Subcutaneous abdominal adipose tissue (tissue), 5 donors: ENCODE results near the gene B4GALT2.

Source experiments
- H3K27ac ChIP-seq: one replicate; pipeline ENCODE4 v1.7.0; 2013; ENCODE audit warnings: low read depth, mild to moderate bottlenecking, inconsistent platforms, low read length, moderate library complexity
- H3K27me3 ChIP-seq, 5 donors: one replicate each; pipeline ENCODE4 v1.7.0; 2013; ENCODE audit warnings: low read length in 5 of 5, inconsistent platforms in 1 of 5; ENCODE audit not compliant: control insufficient read depth in 5 of 5, insufficient read depth in 4 of 5
- H3K36me3 ChIP-seq, 5 donors: one replicate each; pipeline ENCODE4 v1.7.0; 2013; ENCODE audit warnings: low read length in 5 of 5; ENCODE audit not compliant: control insufficient read depth in 5 of 5, insufficient read depth in 5 of 5
- H3K4me1 ChIP-seq, 5 donors: one replicate each; pipeline ENCODE4 v1.7.0; 2013; ENCODE audit warnings: low read length in 5 of 5, mild to moderate bottlenecking in 3 of 5, moderate library complexity in 1 of 5; ENCODE audit not compliant: control insufficient read depth in 5 of 5, insufficient read depth in 5 of 5
- H3K4me3 ChIP-seq, 5 donors: one replicate each; pipeline ENCODE4 v1.7.0; 2013; ENCODE audit warnings: low read length in 5 of 5, low read depth in 1 of 5
- H3K9ac ChIP-seq, 5 donors: one replicate each; pipeline ENCODE4 v1.7.0; 2013; ENCODE audit warnings: low read length in 5 of 5, mild to moderate bottlenecking in 4 of 5, moderate library complexity in 3 of 5
- H3K9me3 ChIP-seq, 5 donors: one replicate each; pipeline ENCODE4 v1.7.0; 2013; ENCODE audit warnings: low read length in 5 of 5; ENCODE audit not compliant: control insufficient read depth in 5 of 5
- donor health status: healthy.
- donor health status: healthy.
- donor health status: healthy.
- donor health status: healthy.
- donor health status: healthy.

B4GALT2 gene, protein sequence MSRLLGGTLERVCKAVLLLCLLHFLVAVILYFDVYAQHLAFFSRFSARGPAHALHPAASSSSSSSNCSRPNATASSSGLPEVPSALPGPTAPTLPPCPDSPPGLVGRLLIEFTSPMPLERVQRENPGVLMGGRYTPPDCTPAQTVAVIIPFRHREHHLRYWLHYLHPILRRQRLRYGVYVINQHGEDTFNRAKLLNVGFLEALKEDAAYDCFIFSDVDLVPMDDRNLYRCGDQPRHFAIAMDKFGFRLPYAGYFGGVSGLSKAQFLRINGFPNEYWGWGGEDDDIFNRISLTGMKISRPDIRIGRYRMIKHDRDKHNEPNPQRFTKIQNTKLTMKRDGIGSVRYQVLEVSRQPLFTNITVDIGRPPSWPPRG

DNA sequence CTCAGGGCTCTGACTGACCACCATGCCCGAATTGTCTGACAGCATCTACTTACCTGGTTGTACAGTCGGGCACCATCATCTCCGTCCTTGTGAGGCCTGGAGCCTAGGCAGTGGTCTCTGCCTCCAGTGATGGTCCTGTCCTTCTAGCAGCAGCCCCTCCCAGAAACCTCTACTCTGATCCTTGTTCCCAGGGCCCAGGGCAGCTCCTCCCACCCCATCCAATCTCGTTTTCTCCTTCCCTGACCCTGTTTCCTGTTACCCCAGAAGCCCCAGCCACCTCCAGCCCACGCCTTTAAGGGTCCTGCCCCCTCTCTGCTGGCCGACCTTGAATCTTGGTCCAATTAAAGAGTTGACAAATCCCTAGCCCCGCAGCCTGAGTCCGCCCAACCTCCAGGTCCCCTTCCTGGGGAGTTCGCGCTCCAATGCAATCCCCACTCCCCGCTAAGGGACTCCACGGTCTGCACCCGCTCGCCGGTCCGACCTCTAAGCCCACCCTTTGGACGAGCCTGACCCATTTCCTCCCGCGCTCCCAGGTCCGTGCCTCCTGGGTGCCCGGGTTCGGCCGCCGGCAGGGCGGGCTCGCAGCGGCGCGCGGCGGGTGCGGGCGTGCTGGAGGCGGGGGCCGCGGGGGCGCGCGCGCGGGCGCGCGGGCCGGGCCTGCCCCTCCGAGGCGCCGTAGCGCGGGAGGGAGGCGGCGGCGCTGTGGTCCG is at the start of gene B4GALT2:
Gene B4GALT2, plus strand, starts transcription at position 660 of the 710 bp plus-strand sequence. CDS start 1,951 bp downstream, outside the sequence.
- H3K36me3 ChIP-seq, result peaks cover 4 to 32% (median 26%) of the 10 kb centered on the region in 5 donors
- H3K27ac ChIP-seq, result peak within 1 kb of the TSS; percentile 29
- peak within 1 kb of the TSS; percentile 64 to 71 (median 67) for H3K4me3 ChIP-seq
- H3K9ac ChIP-seq, result peak within 1 kb of the TSS in 4 of 5 donors; percentile 43 to 82 (median 53)
- no peaks in the 10 kb centered on the region for H3K27me3 ChIP-seq
- H3K9me3 ChIP-seq, result no peaks in the 10 kb centered on the region
- H3K4me1 ChIP-seq, result peaks cover 13 to 57% (median 55%) of the 10 kb centered on the region in 5 donors

DNA sequence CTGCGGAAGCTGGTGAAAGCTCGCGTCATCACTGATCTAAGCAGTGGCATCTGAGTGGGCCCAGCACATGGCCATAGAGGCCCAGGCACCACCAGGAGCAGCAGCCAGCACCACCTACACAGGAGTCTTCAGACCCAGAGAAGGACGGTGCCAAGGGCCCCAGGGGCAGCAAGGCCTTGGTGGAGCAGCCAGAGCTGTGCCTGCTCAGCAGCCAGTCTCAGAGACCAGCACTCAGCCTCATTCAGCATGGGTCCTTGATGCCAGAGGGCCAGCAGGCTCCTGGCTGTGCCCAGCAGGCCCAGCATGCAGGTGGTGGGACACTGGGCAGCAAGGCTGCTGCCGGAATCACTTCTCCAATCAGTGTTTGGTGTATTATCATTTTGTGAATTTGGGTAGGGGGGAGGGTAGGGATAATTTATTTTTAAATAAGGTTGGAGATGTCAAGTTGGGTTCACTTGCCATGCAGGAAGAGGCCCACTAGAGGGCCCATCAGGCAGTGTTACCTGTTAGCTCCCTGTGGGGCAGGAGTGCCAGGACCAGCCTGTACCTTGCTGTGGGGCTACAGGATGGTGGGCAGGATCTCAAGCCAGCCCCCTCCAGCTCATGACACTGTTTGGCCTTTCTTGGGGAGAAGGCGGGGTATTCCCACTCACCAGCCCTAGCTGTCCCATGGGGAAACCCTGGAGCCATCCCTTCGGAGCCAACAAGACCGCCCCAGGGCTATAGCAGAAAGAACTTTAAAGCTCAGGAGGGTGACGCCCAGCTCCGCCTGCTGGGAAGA is 48.7 kb upstream of the B4GALT2 start:
- Histone ChIP-seq H3K27me3 (peaks cover 13 to 29% (median 23%) of the 10 kb centered on the region in 5 donors), H3K4me3 (no peak overlapping the region), H3K9me3 (no peaks in the 10 kb centered on the region), H3K9ac (no peak overlapping the region), H3K36me3 (peaks cover 0 to 28% (median 15%) of the 10 kb centered on the region in 5 donors), H3K27ac (no peak overlapping the region), H3K4me1 (peaks cover 0 to 18% (median 16%) of the 10 kb centered on the region in 5 donors)

DNA sequence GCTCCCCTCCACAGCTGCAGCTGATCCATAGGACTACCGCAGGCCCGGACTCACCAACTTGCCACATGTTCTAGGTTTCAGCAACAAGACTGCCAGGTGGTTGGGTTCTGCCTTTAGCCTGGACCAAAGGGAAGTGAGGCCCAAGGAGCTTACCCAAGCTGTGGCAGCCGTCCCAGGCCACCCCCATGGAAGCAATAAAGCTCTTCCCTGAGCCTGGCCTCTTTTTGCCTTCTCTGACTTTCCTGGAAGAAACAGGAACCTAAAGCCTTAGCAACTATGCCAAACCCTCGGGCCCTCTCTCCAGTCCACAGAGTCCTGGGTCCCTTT is 48.1 kb upstream of the B4GALT2 start:
- H3K36me3 ChIP-seq, result peaks cover 0 to 23% (median 12%) of the 10 kb centered on the region in 5 donors
- no peak overlapping the region for H3K27ac ChIP-seq
- H3K4me3 ChIP-seq, result no peak overlapping the region
- H3K27me3 ChIP-seq, result peaks cover 13 to 34% (median 23%) of the 10 kb centered on the region in 5 donors
- no peak overlapping the region for H3K9ac ChIP-seq
- no peaks in the 10 kb centered on the region for H3K9me3 ChIP-seq
- peaks cover 0 to 23% (median 20%) of the 10 kb centered on the region in 5 donors for H3K4me1 ChIP-seq

DNA sequence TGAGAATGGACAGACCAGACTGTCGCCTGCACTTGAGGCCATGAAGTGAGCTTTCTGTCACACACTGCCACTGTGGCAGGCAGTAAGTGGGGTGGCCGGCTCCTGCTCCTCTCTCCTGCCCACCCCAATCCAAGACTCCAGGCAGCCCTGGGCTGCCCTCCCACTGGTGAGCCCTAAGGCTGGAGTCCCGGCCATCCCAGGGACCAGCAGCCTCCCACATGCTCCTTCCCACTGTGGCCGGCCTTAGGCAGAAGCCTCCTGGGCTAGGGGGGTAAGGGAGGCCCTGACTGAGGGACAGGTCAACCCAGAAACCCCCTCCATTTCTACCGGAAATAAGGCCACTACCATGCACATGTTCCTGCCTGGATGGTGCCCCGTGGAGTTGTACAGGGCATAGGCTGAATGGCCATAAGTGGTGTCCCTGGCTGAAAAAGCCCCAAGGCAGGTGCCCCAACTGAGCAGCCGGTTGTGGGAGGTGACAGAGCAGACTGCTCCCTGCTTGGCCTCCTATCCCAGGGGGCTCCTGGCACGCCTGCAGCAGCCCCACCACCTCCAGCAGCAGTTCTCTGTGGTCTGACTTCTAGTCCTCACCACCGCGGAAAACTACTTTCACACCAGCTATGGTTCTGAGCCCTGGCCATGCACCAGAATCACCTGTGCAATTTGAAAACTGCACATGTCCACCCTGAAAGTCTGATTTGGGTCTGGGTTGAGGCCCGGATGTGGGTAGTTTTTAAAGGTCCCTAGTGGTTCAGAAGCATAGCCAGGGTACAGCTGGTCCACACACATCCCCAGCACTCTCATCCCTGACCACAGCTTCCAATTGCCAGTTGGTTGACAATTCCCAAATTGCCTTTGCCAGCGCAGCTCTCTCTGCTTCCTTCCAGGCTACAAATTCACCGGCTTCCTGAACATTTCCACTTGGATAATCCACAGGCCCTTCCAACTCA is 47.0 kb upstream of the B4GALT2 start:
- Histone ChIP-seq H3K36me3 (peaks cover 0 to 13% (median 8%) of the 10 kb centered on the region in 5 donors), H3K27ac (no peak overlapping the region), H3K9me3 (no peaks in the 10 kb centered on the region), H3K27me3 (peaks cover 13 to 35% (median 23%) of the 10 kb centered on the region in 5 donors), H3K4me3 (no peak overlapping the region), H3K9ac (no peak overlapping the region), H3K4me1 (peaks cover 0 to 30% (median 26%) of the 10 kb centered on the region in 5 donors)

DNA sequence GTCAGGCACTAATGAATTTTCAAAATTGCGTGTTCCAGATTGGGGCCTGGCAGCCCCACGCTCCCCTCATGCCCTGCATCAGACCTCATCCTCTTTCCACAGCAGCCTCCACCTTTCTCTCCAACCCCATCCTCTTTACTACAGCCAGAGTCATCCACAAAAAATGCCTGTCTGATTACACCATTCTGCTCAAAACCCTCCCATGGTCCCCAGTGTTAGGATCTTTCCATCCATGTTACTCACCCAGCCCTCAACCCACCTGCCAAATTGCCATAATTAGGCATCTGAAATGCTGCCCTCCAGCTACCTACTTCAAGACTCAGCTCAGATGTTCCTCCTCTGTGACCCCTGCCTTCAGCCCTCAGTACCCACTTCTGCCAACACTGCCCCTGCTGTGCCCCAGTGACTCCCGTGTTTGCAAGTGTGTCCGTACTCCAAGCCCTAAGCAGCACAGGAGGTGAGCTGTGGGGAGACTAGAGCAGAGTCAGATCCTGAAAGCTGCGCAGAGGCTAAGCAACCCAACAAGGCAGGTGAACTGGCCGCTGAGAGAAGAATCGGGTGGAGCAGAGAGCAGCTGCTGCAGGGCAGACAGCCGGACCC is 46.1 kb upstream of the B4GALT2 start:
- peak overlapping the region in 2 of 5 donors; percentile 35 to 52 for H3K9ac ChIP-seq
- no peaks in the 10 kb centered on the region for H3K9me3 ChIP-seq
- H3K4me3 ChIP-seq, result peak overlapping the region in 2 of 5 donors; percentile 29 to 40
- no peak overlapping the region for H3K27ac ChIP-seq
- peaks cover 13 to 35% (median 23%) of the 10 kb centered on the region in 5 donors for H3K27me3 ChIP-seq
- H3K4me1 ChIP-seq, result peaks cover 0 to 30% (median 26%) of the 10 kb centered on the region in 5 donors
- H3K36me3 ChIP-seq, result peaks cover 0 to 13% (median 8%) of the 10 kb centered on the region in 5 donors

DNA sequence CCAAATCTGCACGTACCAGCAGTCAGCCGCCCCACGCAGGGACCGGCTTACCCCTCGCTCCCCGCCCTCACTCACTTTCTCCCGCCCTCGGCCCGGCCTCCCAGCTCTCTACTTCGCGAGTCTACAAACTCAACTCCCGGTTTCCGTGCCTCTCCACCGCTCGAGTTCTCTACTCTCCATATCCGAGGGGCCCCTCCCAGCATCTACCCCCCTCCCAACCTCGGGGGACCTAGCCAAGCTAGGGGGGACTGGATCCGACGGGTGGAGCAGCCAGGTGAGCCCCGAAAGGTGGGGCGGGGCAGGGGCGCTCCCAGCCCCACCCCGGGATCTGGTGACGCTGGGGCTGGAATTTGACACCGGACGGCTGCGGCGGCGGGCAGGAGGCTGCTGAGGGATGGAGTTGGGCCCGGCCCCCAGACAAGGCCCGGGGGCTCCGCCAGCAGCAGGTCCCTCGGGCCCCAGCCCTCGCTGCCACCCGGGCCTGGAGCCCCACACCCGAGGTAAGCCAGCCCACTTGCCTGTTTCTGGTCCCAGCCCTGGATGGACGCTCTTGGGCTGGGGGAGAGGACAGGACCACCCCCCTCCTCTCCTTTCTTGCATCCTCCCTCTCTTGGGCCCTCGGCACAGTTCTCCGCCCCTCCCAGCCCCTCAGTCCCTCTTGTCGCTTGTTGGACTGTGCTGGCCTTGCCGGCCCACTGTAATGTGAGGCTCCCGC is 45.5 kb upstream of the B4GALT2 start, which contains the start of gene ARTN:
Gene ARTN, plus strand, starts transcription at position 416 of the 715 bp plus-strand sequence. CDS start 1,856 bp downstream, outside the sequence.
- peak within 1 kb of the TSS in 3 of 5 donors; percentile 29 to 40 (median 33) for H3K4me3 ChIP-seq
- H3K27me3 ChIP-seq, result peaks cover 13 to 35% (median 23%) of the 10 kb centered on the region in 5 donors
- no peak within 1 kb of the TSS for H3K27ac ChIP-seq
- H3K9ac ChIP-seq, result peak within 1 kb of the TSS in 3 of 5 donors; percentile 24 to 56 (median 35)
- peaks cover 0 to 13% (median 8%) of the 10 kb centered on the region in 5 donors for H3K36me3 ChIP-seq
- H3K4me1 ChIP-seq, result peaks cover 0 to 30% (median 26%) of the 10 kb centered on the region in 5 donors
- H3K9me3 ChIP-seq, result no peaks in the 10 kb centered on the region

DNA sequence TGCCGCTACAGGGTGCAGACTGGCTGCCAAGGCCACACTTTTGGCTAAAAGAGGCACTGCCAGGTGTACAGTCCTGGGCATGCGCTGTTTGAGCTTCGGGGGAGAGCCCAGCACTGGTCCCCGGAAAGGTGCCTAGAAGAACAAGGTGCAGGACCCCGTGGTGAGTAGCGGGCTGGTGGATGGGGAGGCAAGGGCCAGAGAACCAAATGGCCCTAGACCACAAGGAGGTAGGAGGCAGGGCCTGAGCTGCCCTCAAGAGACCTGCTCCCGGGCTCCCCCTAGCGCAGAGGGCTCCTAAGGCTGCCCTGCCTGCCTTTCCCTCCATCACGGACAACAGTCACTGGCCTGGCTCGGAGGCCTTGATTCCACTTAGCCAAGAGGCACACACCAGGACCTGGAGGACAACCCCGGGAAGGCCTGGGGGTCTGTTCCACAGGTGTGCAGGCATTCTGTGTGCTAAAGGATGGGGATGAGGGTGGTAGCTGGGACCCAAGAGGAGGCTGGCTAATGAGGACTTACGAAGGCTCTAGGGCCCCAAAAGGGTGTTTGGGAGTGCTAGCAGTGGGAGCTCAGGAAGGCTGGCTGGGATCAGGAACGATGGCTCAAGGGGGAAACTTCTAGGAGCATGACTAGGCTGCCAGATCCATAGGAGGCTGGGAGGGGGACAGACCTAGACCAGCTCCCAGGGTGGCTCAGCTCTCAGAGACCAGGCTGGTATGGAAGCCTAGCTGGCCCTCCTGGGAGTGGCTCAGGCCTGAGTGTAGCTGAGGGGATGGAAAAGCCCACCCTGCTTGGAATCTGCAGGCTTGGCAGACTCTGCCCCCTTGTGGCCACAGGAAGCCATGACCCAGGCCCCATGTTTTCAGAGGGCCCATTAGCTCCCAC is 44.7 kb upstream of the B4GALT2 start:
- Histone ChIP-seq H3K9me3 (no peaks in the 10 kb centered on the region), H3K36me3 (peaks cover 0 to 13% (median 8%) of the 10 kb centered on the region in 5 donors), H3K27me3 (peaks cover 13 to 35% (median 23%) of the 10 kb centered on the region in 5 donors), H3K4me3 (no peak overlapping the region), H3K4me1 (peaks cover 0 to 30% (median 26%) of the 10 kb centered on the region in 5 donors), H3K27ac (no peak overlapping the region), H3K9ac (peak overlapping the region in 1 of 5 donors; percentile 56)

DNA sequence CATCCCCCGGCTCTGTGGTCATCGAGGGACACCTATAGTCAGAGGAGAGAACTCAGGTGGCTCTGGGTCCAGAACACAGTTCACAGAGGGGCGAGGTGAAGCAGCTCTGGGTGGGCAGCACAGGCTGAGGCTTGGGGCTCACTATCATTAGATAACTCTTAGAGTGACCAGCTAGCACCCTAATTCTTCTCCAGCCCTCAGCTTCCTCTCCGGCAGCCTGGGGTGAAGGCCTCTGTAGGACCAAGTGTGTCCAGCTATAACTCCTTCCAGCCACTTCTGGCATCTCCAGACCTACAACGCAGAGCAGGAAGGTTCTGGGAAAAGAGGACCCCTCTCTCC is 44.1 kb upstream of the B4GALT2 start:
- Histone ChIP-seq H3K36me3 (peaks cover 0 to 11% (median 6%) of the 10 kb centered on the region in 5 donors), H3K9ac (no peak overlapping the region), H3K9me3 (no peaks in the 10 kb centered on the region), H3K4me1 (peaks cover 0 to 30% (median 26%) of the 10 kb centered on the region in 5 donors), H3K27ac (no peak overlapping the region), H3K4me3 (no peak overlapping the region), H3K27me3 (peaks cover 13 to 35% (median 23%) of the 10 kb centered on the region in 5 donors)
